ENCODE measurements around the gene PCNP. TPM values are rescaled to one million over a fixed set of nuclear protein-coding genes. Genes with fewer than 3 reads are reported as not detected.

The PCNP gene, protein sequence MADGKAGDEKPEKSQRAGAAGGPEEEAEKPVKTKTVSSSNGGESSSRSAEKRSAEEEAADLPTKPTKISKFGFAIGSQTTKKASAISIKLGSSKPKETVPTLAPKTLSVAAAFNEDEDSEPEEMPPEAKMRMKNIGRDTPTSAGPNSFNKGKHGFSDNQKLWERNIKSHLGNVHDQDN
- total RNA-seq (2022; extraction: Qiagen RNA extraction): 89.7 to 111 TPM (median 100 TPM) in 5 replicates

DNA sequence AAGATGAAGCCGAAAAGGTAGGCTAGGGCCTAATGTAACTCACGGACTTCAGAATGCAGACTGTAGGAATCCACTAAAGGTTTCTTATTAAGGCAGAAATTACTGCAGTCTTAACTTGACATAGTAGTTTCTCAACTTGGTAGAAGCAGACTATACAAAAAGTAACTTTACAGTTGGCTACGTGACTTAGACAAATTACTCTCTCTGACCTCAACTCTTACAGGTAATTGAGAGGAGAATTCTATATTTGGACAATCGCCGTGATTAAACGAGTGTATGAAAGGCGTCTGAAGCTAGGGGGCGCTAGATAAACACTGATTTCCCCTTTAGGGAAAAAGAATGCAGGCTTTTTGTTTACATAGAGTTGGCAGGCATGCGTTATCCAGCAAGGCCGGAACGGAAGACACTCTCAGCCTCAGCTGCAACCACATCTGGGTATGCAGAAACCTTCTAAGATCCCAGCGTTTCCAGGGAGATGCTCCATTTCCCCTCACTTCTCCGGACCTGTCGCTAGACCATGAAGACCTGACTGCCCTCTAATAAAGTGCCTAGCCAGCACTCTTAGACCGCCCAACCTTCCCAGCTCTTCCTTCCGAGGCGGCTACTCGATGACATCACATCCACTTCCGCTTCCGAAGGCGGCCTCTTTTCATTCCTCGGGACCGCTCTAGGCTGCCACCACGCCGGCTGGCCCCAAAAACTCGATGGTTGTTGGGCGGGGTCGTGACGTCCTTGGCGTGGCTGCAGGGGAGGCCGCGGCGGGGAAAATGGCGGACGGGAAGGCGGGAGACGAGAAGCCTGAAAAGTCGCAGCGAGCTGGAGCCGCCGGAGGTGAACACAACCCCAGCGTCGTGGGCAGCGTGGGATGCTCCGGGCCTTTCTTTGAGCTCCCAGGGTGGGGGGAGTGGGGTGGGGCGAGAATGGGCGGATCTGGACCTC, at the start of gene PCNP:
Gene PCNP (plus strand): TSS at position 732 of the 939 bp plus-strand sequence. CDS start 36 bp downstream, at position 768.

DNA sequence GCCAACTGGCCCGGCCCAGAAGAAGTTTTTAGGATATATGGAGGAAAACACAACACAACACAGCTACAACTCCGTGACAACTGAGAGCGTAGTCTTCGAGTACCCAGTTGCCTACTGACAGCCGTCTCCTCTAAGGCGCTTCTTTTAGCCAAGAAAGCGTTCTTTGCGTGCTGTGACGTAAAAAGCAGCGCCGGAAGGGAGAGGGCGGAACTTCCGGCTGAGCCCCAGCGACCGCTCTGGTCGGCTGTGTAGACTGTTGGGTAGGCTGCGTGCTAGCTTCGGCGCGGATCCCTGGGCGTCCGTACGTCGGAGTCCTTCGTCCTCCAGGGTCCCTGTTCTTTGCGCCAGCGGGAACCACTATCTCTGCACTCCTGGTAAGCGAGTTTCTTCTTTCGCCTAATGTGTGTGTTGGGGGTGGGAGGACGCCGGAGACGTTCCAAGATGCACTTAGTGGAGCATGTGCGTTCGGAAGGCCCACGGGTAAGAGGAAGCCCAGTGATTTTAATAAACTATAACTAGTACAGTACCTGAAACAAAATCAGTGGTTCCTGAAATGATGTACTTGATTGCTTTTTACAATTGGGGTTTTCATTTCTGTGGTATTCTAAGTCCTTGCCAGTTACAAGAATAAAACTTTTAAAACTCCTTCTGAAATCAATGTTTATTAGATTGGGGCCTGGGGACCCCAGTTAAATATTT, 12.2 kb upstream of the PCNP start, which contains the start of gene TRMT10C:
Gene TRMT10C (plus strand): TSS at position 239 of the 699 bp plus-strand sequence. CDS start 2,914 bp downstream, outside the sequence.

Other genes with a start within 250 kb of the PCNP start
- 1.8 to 2.5 TPM (median 2.0 TPM) in 5 replicates for gene SENP7, start 61.0 kb upstream of the PCNP start, total RNA-seq (2022; extraction: Qiagen RNA extraction)
- gene TRMT10C, start 12.3 kb upstream of the PCNP start, total RNA-seq (2022; extraction: Qiagen RNA extraction): 30.6 to 33.3 TPM (median 31.7 TPM) in 5 replicates
- gene ZBTB11, start 103.0 kb downstream of the PCNP start, total RNA-seq (2022; extraction: Qiagen RNA extraction): 9.1 to 10.4 TPM (median 9.7 TPM) in 5 replicates
- gene RPL24, start 112.5 kb downstream of the PCNP start, total RNA-seq (2022; extraction: Qiagen RNA extraction): 1,575 to 2,046 TPM (median 1,613 TPM) in 5 replicates
- 3.3 to 6.3 TPM (median 4.5 TPM) in 5 replicates for gene CEP97, start 150.4 kb downstream of the PCNP start, total RNA-seq (2022; extraction: Qiagen RNA extraction)
- gene NXPE3, start 205.0 kb downstream of the PCNP start, total RNA-seq (2022; extraction: Qiagen RNA extraction): 18.8 to 22.0 TPM (median 20.4 TPM) in 5 replicates